HepG2 (cell line): Measurements from ENCODE around the gene PEX11G. TPM values are rescaled to one million over a fixed set of nuclear protein-coding genes. Genes with fewer than 3 reads are reported as not detected.

Experiments used
- HDAC1 ChIP-seq: sonication (generic); formaldehyde crosslinking; IDR thresholded peaks from 2 replicates; pipeline ENCODE4 v1.5.1; 2020; ENCODE audit warnings: mild to moderate bottlenecking, missing genetic modification reagents
- KDM1A ChIP-seq: IDR thresholded peaks from 2 replicates; pipeline ENCODE4 v1.6.1; 2016; ENCODE audit warnings: missing compliant biosample characterization
- MYC ChIP-seq: sonication (generic); formaldehyde crosslinking; IDR thresholded peaks from 2 replicates; pipeline ENCODE4 v1.9.0; 2021; ENCODE audit warnings: missing genetic modification reagents, borderline replicate concordance
- MYNN ChIP-seq: sonication (generic); formaldehyde crosslinking; IDR thresholded peaks from 2 replicates; pipeline ENCODE4 v1.4.0; 2020; ENCODE audit warnings: mild to moderate bottlenecking, low read depth, missing genetic modification reagents
- PAWR ChIP-seq: sonication (generic); formaldehyde crosslinking; IDR thresholded peaks from 2 replicates; pipeline ENCODE4 v1.4.0; 2020; ENCODE audit warnings: missing genetic modification reagents, mild to moderate bottlenecking, borderline replicate concordance
- PHF21A ChIP-seq: sonication (generic); formaldehyde crosslinking; IDR thresholded peaks from 2 replicates; pipeline ENCODE4 v1.5.0; 2020; ENCODE audit warnings: mild to moderate bottlenecking, missing genetic modification reagents
- PHF5A ChIP-seq: IDR thresholded peaks from one replicate; pipeline ENCODE4 v1.6.1; 2018; ENCODE audit warnings: low read depth, missing genetic modification reagents; ENCODE audit not compliant: unreplicated experiment
- PHF8 ChIP-seq: sonication (generic); formaldehyde crosslinking; IDR thresholded peaks from 2 replicates; pipeline ENCODE4 v1.5.0; 2020; ENCODE audit warnings: missing genetic modification reagents
- POLR2G ChIP-seq: fragments of 200-400 bp; formaldehyde crosslinking; IDR thresholded peaks from 2 replicates; pipeline ENCODE4 v1.6.1; 2018; ENCODE audit warnings: mild to moderate bottlenecking, low read depth, low read length, moderate library complexity
- ZFP1 ChIP-seq: IDR thresholded peaks from 2 replicates; pipeline ENCODE4 v1.6.1; 2016
- ZNF496 ChIP-seq: sonication (generic); formaldehyde crosslinking; IDR thresholded peaks from 2 replicates; pipeline ENCODE4 v1.8.1; 2023; ENCODE audit warnings: mild to moderate bottlenecking, moderate library complexity, missing genetic modification reagents; ENCODE audit not compliant: insufficient replicate concordance
- ZNF615 ChIP-seq: sonication (generic); formaldehyde crosslinking; IDR thresholded peaks from 2 replicates; pipeline ENCODE4 v1.5.0; 2020; ENCODE audit warnings: mild to moderate bottlenecking, missing genetic modification reagents, borderline replicate concordance
- polyA plus RNA-seq, 8 experiments: library from polyadenylated mRNA; depleted of rRNA in 3 of 8; stranded (reverse) in 7 of 8; unstranded in 1 of 8; fragments of >200 nt; fragmentation: Illumina TruSeq in 4 of 8; extraction: Trizol in 4 of 8; gene quantifications; 2 replicates each; pipeline versions ENCODE4 v1.2.1 to v1.2.3, GENCODE V29; 2011 to 2016; ENCODE audit warnings: low read depth in 4 of 8, missing spikeins in 1 of 8, mixed read lengths in 1 of 8; ENCODE audit not compliant: insufficient read depth in 1 of 8
- total RNA-seq, 5 experiments: library from RNA; depleted of rRNA; stranded (reverse); fragments of >200 nt; fragmentation: Illumina TruSeq; extraction: Trizol; gene quantifications; 2 replicates each; pipeline ENCODE4 v1.2.3, GENCODE V29; 2016; ENCODE audit warnings: low read depth in 1 of 5
- TF ChIP-seq, protein P1 (sequence below): sonication (generic); formaldehyde crosslinking; IDR thresholded peaks from 2 replicates; pipeline ENCODE4 v1.5.0; 2020; ENCODE audit warnings: mild to moderate bottlenecking, missing genetic modification reagents, borderline replicate concordance
- TF ChIP-seq, protein P2 (sequence below): sonication (generic); formaldehyde crosslinking; IDR thresholded peaks from 2 replicates; pipeline ENCODE4 v1.8.0; 2022; ENCODE audit warnings: missing genetic modification reagents, low read depth, mild to moderate bottlenecking, borderline replicate concordance
- TF ChIP-seq, protein P3 (sequence below): sonication (generic); formaldehyde crosslinking; IDR thresholded peaks from 2 replicates; pipeline ENCODE4 v1.9.0; 2021; ENCODE audit warnings: missing genetic modification reagents, mild to moderate bottlenecking, borderline replicate concordance
- TF ChIP-seq, protein P4 (sequence below): IDR thresholded peaks from 2 replicates; pipeline ENCODE4 v1.6.1; 2018; ENCODE audit warnings: missing genetic modification reagents, mild to moderate bottlenecking, missing compliant biosample characterization

The PEX11G gene
- total and polyA plus RNA-seq, 2 of the 13 experiments (the other 11 are each of a cell fraction or from before 2014, with no cell fraction given): not detected

DNA sequence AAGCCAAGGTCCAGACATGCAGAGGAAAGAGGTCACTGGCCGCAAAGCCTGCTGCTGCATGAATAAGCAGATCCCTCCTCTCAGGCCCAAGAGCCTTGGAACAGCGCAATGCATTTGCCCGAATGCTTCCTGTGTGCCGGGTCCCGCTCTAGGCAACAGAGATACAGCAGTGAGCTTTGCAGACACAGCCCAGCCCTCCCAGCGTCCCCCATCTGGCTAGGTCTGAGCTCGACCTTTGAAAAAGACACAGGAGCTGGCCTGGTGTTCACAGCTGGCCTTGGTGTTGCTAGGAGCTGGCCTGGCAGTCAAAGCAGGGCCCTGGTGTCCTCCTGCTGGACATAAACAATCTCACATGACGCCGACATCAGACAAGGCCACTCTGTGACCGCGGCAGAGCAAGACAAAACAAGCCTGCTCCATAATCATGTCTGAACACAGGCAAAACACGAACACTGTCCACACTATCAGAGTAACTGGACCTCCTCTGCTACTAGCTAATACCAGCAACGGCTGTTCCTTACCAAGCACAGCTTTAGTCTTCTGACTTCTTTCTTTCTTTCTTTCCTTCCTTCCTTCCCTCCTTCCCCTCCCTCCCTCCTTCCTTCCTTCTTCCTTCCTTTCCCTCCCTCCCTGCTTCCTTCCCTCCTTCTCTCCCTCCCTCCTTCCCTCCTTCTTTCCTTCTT is 5.7 kb upstream of the PEX11G start (continued):
- TF ChIP-seq, protein P1, sequence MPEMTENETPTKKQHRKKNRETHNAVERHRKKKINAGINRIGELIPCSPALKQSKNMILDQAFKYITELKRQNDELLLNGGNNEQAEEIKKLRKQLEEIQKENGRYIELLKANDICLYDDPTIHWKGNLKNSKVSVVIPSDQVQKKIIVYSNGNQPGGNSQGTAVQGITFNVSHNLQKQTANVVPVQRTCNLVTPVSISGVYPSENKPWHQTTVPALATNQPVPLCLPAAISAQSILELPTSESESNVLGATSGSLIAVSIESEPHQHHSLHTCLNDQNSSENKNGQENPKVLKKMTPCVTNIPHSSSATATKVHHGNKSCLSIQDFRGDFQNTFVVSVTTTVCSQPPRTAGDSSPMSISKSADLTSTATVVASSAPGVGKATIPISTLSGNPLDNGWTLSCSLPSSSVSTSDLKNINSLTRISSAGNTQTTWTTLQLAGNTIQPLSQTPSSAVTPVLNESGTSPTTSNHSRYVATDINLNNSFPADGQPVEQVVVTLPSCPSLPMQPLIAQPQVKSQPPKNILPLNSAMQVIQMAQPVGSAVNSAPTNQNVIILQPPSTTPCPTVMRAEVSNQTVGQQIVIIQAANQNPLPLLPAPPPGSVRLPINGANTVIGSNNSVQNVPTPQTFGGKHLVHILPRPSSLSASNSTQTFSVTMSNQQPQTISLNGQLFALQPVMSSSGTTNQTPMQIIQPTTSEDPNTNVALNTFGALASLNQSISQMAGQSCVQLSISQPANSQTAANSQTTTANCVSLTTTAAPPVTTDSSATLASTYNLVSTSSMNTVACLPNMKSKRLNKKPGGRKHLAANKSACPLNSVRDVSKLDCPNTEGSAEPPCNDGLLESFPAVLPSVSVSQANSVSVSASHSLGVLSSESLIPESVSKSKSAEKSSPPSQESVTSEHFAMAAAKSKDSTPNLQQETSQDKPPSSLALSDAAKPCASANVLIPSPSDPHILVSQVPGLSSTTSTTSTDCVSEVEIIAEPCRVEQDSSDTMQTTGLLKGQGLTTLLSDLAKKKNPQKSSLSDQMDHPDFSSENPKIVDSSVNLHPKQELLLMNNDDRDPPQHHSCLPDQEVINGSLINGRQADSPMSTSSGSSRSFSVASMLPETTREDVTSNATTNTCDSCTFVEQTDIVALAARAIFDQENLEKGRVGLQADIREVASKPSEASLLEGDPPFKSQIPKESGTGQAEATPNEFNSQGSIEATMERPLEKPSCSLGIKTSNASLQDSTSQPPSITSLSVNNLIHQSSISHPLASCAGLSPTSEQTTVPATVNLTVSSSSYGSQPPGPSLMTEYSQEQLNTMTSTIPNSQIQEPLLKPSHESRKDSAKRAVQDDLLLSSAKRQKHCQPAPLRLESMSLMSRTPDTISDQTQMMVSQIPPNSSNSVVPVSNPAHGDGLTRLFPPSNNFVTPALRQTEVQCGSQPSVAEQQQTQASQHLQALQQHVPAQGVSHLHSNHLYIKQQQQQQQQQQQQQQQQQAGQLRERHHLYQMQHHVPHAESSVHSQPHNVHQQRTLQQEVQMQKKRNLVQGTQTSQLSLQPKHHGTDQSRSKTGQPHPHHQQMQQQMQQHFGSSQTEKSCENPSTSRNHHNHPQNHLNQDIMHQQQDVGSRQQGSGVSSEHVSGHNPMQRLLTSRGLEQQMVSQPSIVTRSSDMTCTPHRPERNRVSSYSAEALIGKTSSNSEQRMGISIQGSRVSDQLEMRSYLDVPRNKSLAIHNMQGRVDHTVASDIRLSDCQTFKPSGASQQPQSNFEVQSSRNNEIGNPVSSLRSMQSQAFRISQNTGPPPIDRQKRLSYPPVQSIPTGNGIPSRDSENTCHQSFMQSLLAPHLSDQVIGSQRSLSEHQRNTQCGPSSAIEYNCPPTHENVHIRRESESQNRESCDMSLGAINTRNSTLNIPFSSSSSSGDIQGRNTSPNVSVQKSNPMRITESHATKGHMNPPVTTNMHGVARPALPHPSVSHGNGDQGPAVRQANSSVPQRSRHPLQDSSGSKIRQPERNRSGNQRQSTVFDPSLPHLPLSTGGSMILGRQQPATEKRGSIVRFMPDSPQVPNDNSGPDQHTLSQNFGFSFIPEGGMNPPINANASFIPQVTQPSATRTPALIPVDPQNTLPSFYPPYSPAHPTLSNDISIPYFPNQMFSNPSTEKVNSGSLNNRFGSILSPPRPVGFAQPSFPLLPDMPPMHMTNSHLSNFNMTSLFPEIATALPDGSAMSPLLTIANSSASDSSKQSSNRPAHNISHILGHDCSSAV: no peak
- TF ChIP-seq PHF21A (CRISPR knock-in tag): no peak; the same call in 1 of the 2 replicates
- TF ChIP-seq, protein P2, sequence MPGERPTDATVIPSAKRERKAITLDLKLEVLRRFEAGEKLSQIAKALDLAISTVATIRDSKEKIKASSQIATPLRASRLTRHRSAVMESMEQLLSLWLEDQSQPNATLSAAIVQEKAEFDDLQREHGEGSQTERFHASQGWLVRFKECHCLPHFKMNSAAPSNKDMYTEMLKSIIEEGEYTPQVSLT: no peak
- no peak for TF ChIP-seq ZNF496
- no peak for TF ChIP-seq MYNN (CRISPR knock-in tag)
- no peak for TF ChIP-seq PAWR (CRISPR knock-in tag)
- TF ChIP-seq ZNF615 (CRISPR knock-in tag): no peak
- TF ChIP-seq KDM1A (CRISPR knock-in tag): no peak; the same call in 1 of the 2 replicates
- TF ChIP-seq, protein P3, sequence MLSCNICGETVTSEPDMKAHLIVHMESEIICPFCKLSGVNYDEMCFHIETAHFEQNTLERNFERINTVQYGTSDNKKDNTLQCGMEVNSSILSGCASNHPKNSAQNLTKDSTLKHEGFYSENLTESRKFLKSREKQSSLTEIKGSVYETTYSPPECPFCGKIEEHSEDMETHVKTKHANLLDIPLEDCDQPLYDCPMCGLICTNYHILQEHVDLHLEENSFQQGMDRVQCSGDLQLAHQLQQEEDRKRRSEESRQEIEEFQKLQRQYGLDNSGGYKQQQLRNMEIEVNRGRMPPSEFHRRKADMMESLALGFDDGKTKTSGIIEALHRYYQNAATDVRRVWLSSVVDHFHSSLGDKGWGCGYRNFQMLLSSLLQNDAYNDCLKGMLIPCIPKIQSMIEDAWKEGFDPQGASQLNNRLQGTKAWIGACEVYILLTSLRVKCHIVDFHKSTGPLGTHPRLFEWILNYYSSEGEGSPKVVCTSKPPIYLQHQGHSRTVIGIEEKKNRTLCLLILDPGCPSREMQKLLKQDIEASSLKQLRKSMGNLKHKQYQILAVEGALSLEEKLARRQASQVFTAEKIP: no peak
- TF ChIP-seq PHF8 (CRISPR knock-in tag): peak; percentile 64; the same call in 1 of the 2 replicates
- 0 out of 2 replicates have a peak, but pooled peaks have one; percentile 34 for TF ChIP-seq POLR2G
- TF ChIP-seq PHF5A (CRISPR knock-in tag): no peak
- TF ChIP-seq HDAC1 (CRISPR knock-in tag): peak; percentile 68
- no peak for TF ChIP-seq ZFP1 (CRISPR knock-in tag)
- TF ChIP-seq MYC (CRISPR knock-in tag): no peak
- TF ChIP-seq, protein P4, sequence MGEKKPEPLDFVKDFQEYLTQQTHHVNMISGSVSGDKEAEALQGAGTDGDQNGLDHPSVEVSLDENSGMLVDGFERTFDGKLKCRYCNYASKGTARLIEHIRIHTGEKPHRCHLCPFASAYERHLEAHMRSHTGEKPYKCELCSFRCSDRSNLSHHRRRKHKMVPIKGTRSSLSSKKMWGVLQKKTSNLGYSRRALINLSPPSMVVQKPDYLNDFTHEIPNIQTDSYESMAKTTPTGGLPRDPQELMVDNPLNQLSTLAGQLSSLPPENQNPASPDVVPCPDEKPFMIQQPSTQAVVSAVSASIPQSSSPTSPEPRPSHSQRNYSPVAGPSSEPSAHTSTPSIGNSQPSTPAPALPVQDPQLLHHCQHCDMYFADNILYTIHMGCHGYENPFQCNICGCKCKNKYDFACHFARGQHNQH (CRISPR knock-in tag): peak; percentile 59; the same call in 1 of the 2 replicates
